Neural cell (in vitro differentiated cells): ENCODE results near the gene SPACA6. TPM values are rescaled to one million over a fixed set of nuclear protein-coding genes. Genes with fewer than 3 reads are reported as not detected.
A peak's percentile ranks its signal among the peaks of the same experiment; 100 is the strongest.

Experiments used
- H2AFZ ChIP-seq: fragments of 200-600, 300-800 bp; sonication (generic), shearing (Covaris generic); 2 replicates; pipeline ENCODE4 v1.6.0; 2014; ENCODE audit warnings: low read depth, mild to moderate bottlenecking, antibody characterized with exemption, low read length, moderate library complexity
- H3F3A ChIP-seq: fragments of 200-600 bp; shearing (Covaris generic); 2 replicates; pipeline ENCODE4 v1.6.1; 2016; ENCODE audit warnings: mild to moderate bottlenecking, moderate library complexity, mixed read lengths, antibody characterized with exemption, low read length; ENCODE audit not compliant: insufficient read depth, poor library complexity, severe bottlenecking
- H3K27ac ChIP-seq: fragments of 200-600, 300-800 bp; sonication (generic), shearing (Covaris generic); 2 replicates; pipeline ENCODE4 v1.5.1; 2014; ENCODE audit warnings: mild to moderate bottlenecking, low read length, moderate library complexity
- H3K27me3 ChIP-seq: fragments of 300-800, 200-600 bp; sonication (generic), shearing (Covaris generic); 2 replicates; pipeline ENCODE4 v1.6.0; 2014; ENCODE audit warnings: mild to moderate bottlenecking, low read depth, low read length, moderate library complexity; ENCODE audit not compliant: insufficient read depth
- H3K36me3 ChIP-seq: fragments of 300-800, 200-600 bp; sonication (generic), shearing (Covaris generic); 2 replicates; pipeline ENCODE4 v1.5.1; 2014; ENCODE audit warnings: mild to moderate bottlenecking, antibody characterized with exemption, low read length, moderate library complexity; ENCODE audit not compliant: insufficient read depth
- H3K4me2 ChIP-seq: fragments of 300-800, 200-600 bp; sonication (generic), shearing (Covaris generic); 2 replicates; pipeline ENCODE4 v1.6.0; 2014; ENCODE audit warnings: mild to moderate bottlenecking, low read length
- H3K4me3 ChIP-seq: fragments of 300-800, 200-600 bp; sonication (generic), shearing (Covaris generic); 2 replicates; pipeline ENCODE4 v1.5.1; 2014; ENCODE audit warnings: mild to moderate bottlenecking, low read length, moderate library complexity
- H3K79me2 ChIP-seq: fragments of 200-600 bp; shearing (Covaris generic); replicated peaks from 2 replicates; pipeline ENCODE4 v1.6.0; 2014; ENCODE audit warnings: mild to moderate bottlenecking, low read length, moderate library complexity; ENCODE audit not compliant: insufficient read depth
- H3K9ac ChIP-seq: fragments of 300-800, 200-600 bp; sonication (generic), shearing (Covaris generic); 2 replicates; pipeline ENCODE4 v1.6.1; 2016; ENCODE audit warnings: mild to moderate bottlenecking, low read length, mixed read lengths
- H3K9me2 ChIP-seq: fragments of 200-600 bp; shearing (Covaris generic); 2 replicates; pipeline ENCODE4 v1.6.1; 2016; ENCODE audit warnings: mild to moderate bottlenecking, low read length, mixed read lengths; ENCODE audit not compliant: insufficient read depth
- H3K9me3 ChIP-seq: fragments of 200-600, 300-800 bp; sonication (generic), shearing (Covaris generic); 2 replicates; pipeline ENCODE4 v1.6.1; 2016; ENCODE audit warnings: mild to moderate bottlenecking, mixed run types, low read length, moderate library complexity, mixed read lengths
- H4K20me1 ChIP-seq: fragments of 200-600 bp; shearing (Covaris generic); 2 replicates; pipeline ENCODE4 v1.6.1; 2016; ENCODE audit warnings: mild to moderate bottlenecking, mixed run types; ENCODE audit not compliant: insufficient read depth
- CTCF ChIP-seq: fragments of 450-650 bp; IDR thresholded peaks from 2 replicates; pipeline ENCODE4 v1.5.1; 2014; ENCODE audit warnings: antibody characterized with exemption, mild to moderate bottlenecking, moderate library complexity; ENCODE audit not compliant: poor library complexity, severe bottlenecking
- EP300 ChIP-seq: fragments of 450-650 bp; conservative IDR thresholded peaks from 2 replicates; pipeline ENCODE4 v1.6.1; 2014; ENCODE audit warnings: antibody characterized with exemption, mild to moderate bottlenecking, moderate library complexity; ENCODE audit not compliant: poor library complexity, severe bottlenecking
- EZH2 ChIP-seq: fragments of 200-600, 300-800 bp; shearing (Covaris generic), sonication (generic); IDR thresholded peaks from 2 replicates; pipeline ENCODE4 v1.6.1; 2014; ENCODE audit warnings: antibody characterized with exemption, low read length, borderline replicate concordance, mild to moderate bottlenecking; ENCODE audit not compliant: insufficient read depth, poor library complexity, severe bottlenecking
- MXI1 ChIP-seq: fragments of 450-650 bp; conservative IDR thresholded peaks from 2 replicates; pipeline ENCODE4 v1.6.1; 2014; ENCODE audit warnings: antibody characterized with exemption, mild to moderate bottlenecking; ENCODE audit not compliant: poor library complexity, severe bottlenecking
- POLR2AphosphoS5 ChIP-seq: IDR thresholded peaks from 2 replicates; pipeline ENCODE4 v1.6.1; 2012
- RAD21 ChIP-seq: fragments of 450-650 bp; conservative IDR thresholded peaks from 2 replicates; pipeline ENCODE4 v1.6.1; 2014; ENCODE audit warnings: antibody characterized with exemption, mild to moderate bottlenecking, moderate library complexity
- REST ChIP-seq: IDR thresholded peaks from 2 replicates; pipeline ENCODE4 v1.6.1; 2012; ENCODE audit warnings: borderline replicate concordance
- SMC3 ChIP-seq: fragments of 450-650 bp; conservative IDR thresholded peaks from 2 replicates; pipeline ENCODE4 v1.6.1; 2014; ENCODE audit warnings: antibody characterized with exemption, mild to moderate bottlenecking, moderate library complexity; ENCODE audit not compliant: poor library complexity
- TAF1 ChIP-seq: IDR thresholded peaks from 2 replicates; pipeline ENCODE4 v1.6.1; 2012; ENCODE audit warnings: low read depth
- polyA plus RNA-seq: library from polyadenylated mRNA; depleted of rRNA; stranded (reverse); fragments of >200 nt; gene quantifications from 2 replicates; pipeline ENCODE4 v1.2.3, GENCODE V29; 2014

Gene SPACA6
- polyA plus RNA-seq, 1 donor from 2014 or later = 5.2 TPM

GRCh38 chr19:51654783-51655182, 38.3 kb upstream of the SPACA6 start:
- Histone ChIP-seq H3K27ac (no peak overlapping the region), H3K27me3 (peaks cover 7% of the 10 kb centered on the region), H3K36me3 (no peaks in the 10 kb centered on the region), H3K9ac (no peak overlapping the region), H3K4me2 (no peak overlapping the region), H4K20me1 (no peaks in the 10 kb centered on the region), H3F3A (no peaks in the 10 kb centered on the region), H3K4me3 (no peak overlapping the region), H2AFZ (no peak overlapping the region), H3K79me2 (no peaks in the 10 kb centered on the region), H3K9me3 (no peaks in the 10 kb centered on the region), H3K9me2 (no peaks in the 10 kb centered on the region)
- no peak for TF ChIP-seq MXI1
- no peak for TF ChIP-seq TAF1
- no peak for TF ChIP-seq EP300
- no peak for TF ChIP-seq SMC3
- TF ChIP-seq EZH2 = no peak
- no peak for TF ChIP-seq POLR2AphosphoS5
- no peak for TF ChIP-seq REST
- no peak for TF ChIP-seq CTCF
- TF ChIP-seq RAD21 = no peak

GRCh38 chr19:51660975-51661600, 32.0 kb upstream of the SPACA6 start:
- Histone ChIP-seq H3K79me2 (no peaks in the 10 kb centered on the region), H3K9me2 (no peaks in the 10 kb centered on the region), H3K27ac (no peak overlapping the region), H3K36me3 (no peaks in the 10 kb centered on the region), H3K9me3 (no peaks in the 10 kb centered on the region), H3K4me3 (no peak overlapping the region), H3K4me2 (no peak overlapping the region), H2AFZ (no peak overlapping the region), H3K9ac (no peak overlapping the region), H3F3A (no peaks in the 10 kb centered on the region), H4K20me1 (no peaks in the 10 kb centered on the region), H3K27me3 (peaks cover 22% of the 10 kb centered on the region)
- TF ChIP-seq MXI1 (no peak), SMC3 (peak; percentile 53), RAD21 (peak; percentile 65), CTCF (peak; percentile 56)
